ENCODE data around the gene CLIC1. TPM values are rescaled to one million over a fixed set of nuclear protein-coding genes. Genes with fewer than 3 reads are reported as not detected.

CLIC1 gene
- total RNA-seq, 2 donors from 2014 or later = 68.9 to 92.9 TPM

DNA sequence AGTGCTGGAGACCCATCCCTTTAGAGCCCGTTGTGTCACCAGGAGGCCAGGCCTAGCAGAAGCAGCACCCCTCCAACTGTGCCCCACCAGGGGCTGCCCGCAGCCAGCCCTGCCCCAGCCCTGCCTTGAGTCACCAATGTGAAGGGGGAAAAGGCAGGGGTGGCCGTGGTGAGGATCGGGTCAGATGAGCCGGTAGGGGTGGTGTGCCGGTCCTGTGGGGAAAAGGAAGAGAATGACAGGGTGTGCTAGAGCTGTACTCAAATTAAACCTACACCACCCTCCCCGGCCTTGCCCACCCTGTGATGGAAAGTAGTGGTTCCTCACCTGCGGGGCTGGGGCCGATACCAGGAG is 29.2 kb upstream of the CLIC1 start:
- intact Hi-C loops (cut with DNase I) = no loop called here
- H3K9me3 ChIP-seq = no peaks in the 10 kb centered on the region
- H3K36me3 ChIP-seq (replicated peaks in 1 of 2; ENCODE audit: insufficient read depth in 1 of 2, low read depth in 2 of 2) = no peaks in the 10 kb centered on the region
- DNase-seq (no peak), ATAC-seq (no peak)
- no peak overlapping the region for H3K4me3 ChIP-seq
- WGBS, 2 donors = 84 to 88% methylated on average over 7 to 9 of the region's 9 CpGs
- H3K4me1 ChIP-seq = peaks cover 4% of the 10 kb centered on the region
- TF ChIP-seq POLR2A (IDR thresholded peaks at IDR 0.05) = no peak
- TF ChIP-seq, protein P1, sequence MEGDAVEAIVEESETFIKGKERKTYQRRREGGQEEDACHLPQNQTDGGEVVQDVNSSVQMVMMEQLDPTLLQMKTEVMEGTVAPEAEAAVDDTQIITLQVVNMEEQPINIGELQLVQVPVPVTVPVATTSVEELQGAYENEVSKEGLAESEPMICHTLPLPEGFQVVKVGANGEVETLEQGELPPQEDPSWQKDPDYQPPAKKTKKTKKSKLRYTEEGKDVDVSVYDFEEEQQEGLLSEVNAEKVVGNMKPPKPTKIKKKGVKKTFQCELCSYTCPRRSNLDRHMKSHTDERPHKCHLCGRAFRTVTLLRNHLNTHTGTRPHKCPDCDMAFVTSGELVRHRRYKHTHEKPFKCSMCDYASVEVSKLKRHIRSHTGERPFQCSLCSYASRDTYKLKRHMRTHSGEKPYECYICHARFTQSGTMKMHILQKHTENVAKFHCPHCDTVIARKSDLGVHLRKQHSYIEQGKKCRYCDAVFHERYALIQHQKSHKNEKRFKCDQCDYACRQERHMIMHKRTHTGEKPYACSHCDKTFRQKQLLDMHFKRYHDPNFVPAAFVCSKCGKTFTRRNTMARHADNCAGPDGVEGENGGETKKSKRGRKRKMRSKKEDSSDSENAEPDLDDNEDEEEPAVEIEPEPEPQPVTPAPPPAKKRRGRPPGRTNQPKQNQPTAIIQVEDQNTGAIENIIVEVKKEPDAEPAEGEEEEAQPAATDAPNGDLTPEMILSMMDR (IDR thresholded peaks at IDR 0.05) = no peak
- H3K27me3 ChIP-seq = no peaks in the 10 kb centered on the region
- H3K27ac ChIP-seq = no peak overlapping the region

DNA sequence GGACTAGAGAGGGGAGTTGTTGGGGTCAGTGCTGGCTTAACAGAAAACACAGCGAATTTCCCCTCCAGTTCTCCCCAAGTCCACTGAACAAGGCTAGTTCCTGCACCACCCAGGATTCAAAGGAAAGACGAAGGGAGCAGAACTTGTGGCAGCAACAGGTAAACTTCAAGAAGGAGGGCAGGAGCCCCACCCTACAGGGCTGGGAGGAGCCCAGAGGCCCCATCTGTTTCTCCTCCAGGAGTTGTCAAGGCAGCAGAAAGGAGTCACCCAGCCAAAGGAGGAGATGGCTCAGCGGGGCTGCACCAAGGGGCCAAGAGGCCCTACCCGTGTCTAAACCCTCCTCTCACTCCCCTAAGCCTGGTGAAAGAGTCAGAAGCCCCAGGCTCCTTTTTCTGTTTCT is 27.9 kb upstream of the CLIC1 start:
- ATAC-seq (no peak), DNase-seq (no peak)
- TF ChIP-seq, protein P1 (IDR thresholded peaks at IDR 0.05) = no peak
- no peak for TF ChIP-seq POLR2A (IDR thresholded peaks at IDR 0.05)
- intact Hi-C loops (cut with DNase I) = no loop called here
- Histone ChIP-seq H3K4me1 (peaks cover 4% of the 10 kb centered on the region), H3K36me3 (replicated peaks in 1 of 2; ENCODE audit: insufficient read depth in 1 of 2, low read depth in 2 of 2) (no peaks in the 10 kb centered on the region), H3K4me3 (no peak overlapping the region), H3K27ac (no peak overlapping the region), H3K9me3 (no peaks in the 10 kb centered on the region), H3K27me3 (no peaks in the 10 kb centered on the region)
- WGBS, 2 donors = 83 to 90% methylated on average over 4 of the region's 4 CpGs

DNA sequence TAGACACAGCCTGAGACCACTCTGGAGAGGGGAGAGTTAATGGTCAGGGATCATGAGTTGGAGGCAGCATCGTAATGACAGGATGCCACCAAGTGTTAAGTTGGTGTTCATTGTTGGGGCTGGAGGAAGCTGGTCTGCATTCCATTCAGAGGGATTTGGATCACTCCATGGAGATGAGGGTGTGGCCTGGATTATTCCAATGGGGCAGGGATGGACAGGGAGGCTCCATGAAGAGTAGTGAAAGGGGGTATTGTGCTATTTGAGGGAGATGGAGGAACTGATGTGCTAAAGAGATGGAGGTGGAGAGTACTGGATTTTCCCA is 27.2 kb upstream of the CLIC1 start:
- H3K27me3 ChIP-seq = no peaks in the 10 kb centered on the region
- ATAC-seq = no peak
- intact Hi-C loops (cut with DNase I) = no loop called here

DNA sequence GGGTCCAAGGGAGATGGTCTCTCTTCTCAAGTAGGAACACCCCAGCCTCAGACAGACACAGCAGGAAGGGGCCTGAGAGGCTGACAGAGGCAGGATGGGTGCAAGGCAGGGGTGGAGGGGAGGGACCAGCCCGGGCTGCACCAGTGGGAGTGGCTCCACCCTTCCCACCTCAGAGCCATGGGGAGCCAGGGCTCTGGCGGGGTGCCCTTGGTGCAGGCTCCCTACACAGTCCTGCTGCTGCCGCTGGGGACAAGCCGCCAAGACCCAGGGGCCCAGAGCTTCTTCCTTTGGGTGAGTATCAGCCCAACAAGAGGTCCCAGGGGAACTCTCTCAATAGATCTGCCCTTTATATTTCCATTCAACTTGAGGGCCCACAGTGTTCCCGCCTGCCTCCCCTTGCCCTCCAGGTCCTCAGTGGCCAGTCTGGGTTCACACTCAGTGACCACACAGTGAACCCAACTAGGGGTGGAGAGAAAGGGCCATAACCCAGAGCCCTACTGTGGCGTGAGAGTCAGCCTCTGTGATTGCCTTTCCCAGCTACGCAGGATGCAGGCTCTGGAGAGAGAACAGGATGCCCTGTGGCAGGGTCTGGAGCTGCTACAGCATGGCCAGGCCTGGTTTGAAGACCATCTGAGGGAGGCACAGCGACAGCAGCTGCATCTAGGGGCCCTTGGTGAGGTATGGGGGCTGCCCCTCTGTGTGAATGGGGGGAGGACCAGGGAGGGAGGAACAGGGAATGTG is 26.7 kb upstream of the CLIC1 start:
- 69 to 70% methylated on average over 3 to 8 of the region's 8 CpGs for WGBS, 2 donors
- intact Hi-C loops (cut with DNase I) = no loop called here
- no peak overlapping the region for H3K27ac ChIP-seq

More for the DNA sequence above, 27.2 kb upstream of the CLIC1 start:
- H3K4me3 ChIP-seq = no peak overlapping the region
- H3K36me3 ChIP-seq (replicated peaks in 1 of 2; ENCODE audit: insufficient read depth in 1 of 2, low read depth in 2 of 2) = no peaks in the 10 kb centered on the region
- TF ChIP-seq, protein P1 (IDR thresholded peaks at IDR 0.05) = no peak
- TF ChIP-seq POLR2A (IDR thresholded peaks at IDR 0.05) = no peak
- H3K9me3 ChIP-seq = no peaks in the 10 kb centered on the region
- H3K27ac ChIP-seq = no peak overlapping the region
- WGBS, 2 donors = 13 to 14% methylated on average over 1 of the region's 1 CpG
- no peak for DNase-seq
- H3K4me1 ChIP-seq = peaks cover 4% of the 10 kb centered on the region

More for the DNA sequence above, 26.7 kb upstream of the CLIC1 start:
- Histone ChIP-seq H3K36me3 (replicated peaks in 1 of 2; ENCODE audit: insufficient read depth in 1 of 2, low read depth in 2 of 2) (no peaks in the 10 kb centered on the region), H3K4me3 (no peak overlapping the region), H3K9me3 (no peaks in the 10 kb centered on the region), H3K27me3 (no peaks in the 10 kb centered on the region), H3K4me1 (peaks cover 4% of the 10 kb centered on the region)
- no peak for TF ChIP-seq POLR2A (IDR thresholded peaks at IDR 0.05)
- TF ChIP-seq, protein P1 (IDR thresholded peaks at IDR 0.05) = no peak
- no peak for DNase-seq
- ATAC-seq = no peak
